Stimulated activated CD4-positive, alpha-beta T cell treated with anti-CD3 and anti-CD28 coated beads, Interleukin-4, amount 100 ng/mL, for 24 hours (primary cell): Measurements from ENCODE around the gene NAPA.

Experiments used
- DNase-seq: peaks from one replicate; pipeline ENCODE4 v3.0.0-alpha.2; 2020

Gene NAPA

DNA sequence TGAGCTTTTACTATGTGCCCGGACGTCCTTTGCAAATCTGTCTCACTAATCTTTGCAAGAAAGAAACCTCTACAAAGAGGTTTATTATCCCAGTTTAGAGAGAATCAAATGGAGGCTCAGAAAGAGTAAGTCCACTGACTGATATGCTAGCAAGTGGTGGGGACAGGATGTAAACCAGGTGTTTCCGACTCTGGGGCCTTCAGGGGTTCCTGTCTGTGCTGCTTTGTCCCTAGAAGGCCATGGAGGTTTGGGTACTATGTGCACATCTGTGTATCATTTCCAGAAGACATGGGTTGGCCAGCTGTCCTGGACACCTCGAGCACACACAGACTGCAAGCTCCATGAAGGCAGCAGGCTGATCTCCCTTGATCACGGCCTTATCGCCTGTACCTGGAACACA is 29.7 kb downstream of the NAPA start:
- DNase-seq: no peak

- DNase-seq: peak; percentile 90
Observed at GRCh38 chr19:47483800-47484690, 30.8 kb downstream of the NAPA start, which contains the start of gene KPTN. Gene KPTN, minus strand, starts transcription at chr19:47484219. Its CDS starts 59 bp downstream, at chr19:47484160.

DNA sequence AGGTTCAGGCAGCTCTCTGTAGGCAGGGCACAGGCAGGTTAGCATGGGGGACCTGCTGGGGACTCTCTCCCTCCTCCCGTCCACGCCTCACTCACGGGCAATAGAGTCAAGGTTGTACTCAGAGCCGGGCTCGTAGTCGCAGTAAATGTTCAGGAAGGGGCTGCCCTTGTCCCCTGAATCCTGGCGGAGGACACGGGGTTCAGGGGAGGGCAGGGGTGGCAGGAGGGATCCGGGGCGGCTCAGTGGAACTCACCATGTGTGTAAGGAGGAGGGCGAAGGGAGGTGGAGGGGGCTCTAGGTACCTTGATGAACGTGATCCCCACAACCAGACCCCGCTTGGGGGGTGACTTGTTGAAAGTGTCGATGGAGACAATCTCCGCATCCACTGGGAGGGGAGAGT is 31.7 kb downstream of the NAPA start:
- no peak for DNase-seq

- no peak for DNase-seq
Observed at GRCh38 chr19:47481460-47482052, 33.3 kb downstream of the NAPA start.

GRCh38 chr19:47480658-47481057 is 34.2 kb downstream of the NAPA start:
- no peak for DNase-seq

DNA sequence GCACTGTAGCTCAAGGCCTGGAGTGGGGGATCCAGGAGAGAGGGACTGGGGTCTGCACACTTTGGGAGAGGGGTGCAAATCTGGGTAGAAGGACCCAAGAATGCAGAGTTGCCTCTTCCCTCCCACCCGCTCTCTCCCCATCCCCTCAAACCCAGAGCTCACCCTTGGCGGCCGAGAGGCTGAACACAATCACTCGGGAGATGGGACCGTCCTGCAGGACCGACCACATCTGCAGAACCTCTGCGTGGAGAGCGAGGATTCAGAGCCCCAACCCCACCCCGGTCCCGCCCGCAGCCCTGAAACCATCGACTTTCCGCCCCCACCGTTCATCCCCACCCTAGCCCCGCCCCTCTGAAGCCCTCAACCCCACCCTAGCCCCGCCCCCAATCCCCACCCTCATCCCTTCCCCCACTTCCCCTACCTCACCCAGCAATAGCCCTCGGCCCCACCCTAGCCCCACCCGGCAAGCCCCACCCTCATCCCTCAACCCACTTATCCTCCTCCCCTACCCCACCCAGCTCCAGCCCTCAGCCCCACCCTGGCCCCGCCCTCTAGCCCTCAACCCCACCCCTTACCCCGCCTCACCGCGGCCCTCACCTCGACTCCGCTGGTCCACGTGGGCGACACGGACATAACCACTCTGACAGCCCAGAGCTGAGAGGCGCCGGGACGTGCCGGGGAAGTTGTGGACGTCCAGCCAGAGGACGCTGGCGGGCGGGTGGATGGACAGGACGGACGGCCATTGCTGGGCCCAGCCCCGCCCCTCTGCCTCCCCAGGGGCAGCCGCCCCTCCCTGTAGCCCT is 35.0 kb downstream of the NAPA start:
- no peak for DNase-seq

GRCh38 chr19:47476438-47476972 is 38.4 kb downstream of the NAPA start:
- no peak for DNase-seq

GRCh38 chr19:47475465-47475864 is 39.4 kb downstream of the NAPA start:
- DNase-seq: no peak

GRCh38 chr19:47473336-47473735 is 41.5 kb downstream of the NAPA start:
- DNase-seq: no peak

DNA sequence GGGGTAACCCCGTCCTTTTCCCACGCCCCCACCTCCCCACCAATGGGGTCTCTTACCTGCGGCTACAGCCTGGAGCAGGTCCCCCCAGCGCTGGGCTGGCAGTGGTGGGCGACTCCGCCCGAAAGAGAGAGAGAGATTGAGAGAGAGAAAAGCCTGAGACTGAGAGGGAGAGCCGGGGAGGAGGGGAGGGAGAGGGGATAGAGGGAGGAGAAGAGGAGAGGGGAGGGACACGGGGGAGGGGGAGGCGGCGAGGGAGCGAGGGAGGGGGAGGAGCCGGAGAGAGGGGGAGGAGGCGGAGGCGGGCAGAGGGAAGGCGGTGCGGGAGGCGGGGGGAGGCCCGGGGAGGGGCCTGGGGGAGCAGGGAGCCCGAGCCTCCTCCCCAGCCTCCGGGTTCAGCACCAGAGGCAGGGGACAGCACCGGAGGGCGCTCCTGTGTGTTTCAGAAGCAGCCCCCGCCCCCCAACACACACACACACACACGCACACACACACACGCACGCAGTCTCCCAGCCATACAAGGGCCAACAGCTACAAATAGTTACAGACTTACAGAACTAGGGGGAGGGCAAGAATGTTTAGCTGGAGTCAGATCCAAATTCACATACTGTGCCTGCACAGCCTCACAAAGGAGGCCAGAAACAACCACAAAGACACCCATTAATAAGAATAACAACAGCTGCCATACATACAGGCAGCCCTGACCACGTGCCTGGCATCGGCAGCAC is 43.0 kb downstream of the NAPA start, which contains the start of gene SLC8A2:
Gene SLC8A2, minus strand, starts transcription at position 161 of the 725 bp plus-strand sequence. CDS start 5,490 bp downstream, outside the sequence.
- DNase-seq: peak; percentile 61

- no peak for DNase-seq
Observed at GRCh38 chr19:47471381-47471732, 43.5 kb downstream of the NAPA start.

DNA sequence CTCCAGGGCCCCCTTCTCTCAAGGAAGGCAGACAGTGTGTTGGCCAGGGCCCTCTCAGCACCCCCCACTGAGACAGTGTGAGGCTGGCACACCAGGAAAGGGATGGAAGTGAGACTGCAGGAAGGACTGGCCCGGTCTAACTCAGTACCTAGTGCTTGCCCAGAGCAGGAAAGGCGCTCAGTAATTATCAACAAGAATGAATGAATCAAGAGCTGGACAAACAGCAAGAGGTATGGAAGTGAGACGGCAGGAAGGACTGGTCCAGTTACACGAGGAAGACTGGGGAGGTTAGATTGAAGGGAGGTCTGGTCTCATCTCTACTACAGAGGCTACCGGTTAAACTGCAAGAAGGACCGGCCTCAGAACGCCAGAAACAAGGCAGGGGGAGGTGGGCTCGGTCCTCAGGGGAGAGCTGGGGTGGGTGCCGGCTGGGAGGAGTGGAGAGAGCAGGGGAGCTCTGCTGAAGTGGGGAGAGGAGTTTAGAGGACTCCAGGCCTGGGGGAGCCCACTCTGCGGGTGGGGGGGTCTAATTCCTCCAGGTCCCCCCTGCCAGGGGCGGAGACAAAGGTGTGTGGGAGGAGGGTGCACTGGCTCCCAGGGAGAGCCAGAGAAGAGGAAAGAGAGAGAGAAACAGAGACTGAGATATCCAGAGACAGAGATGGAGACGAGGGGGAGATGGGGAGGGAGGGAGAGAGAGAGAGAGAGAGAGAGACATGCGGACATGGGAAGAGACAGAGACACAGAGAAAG is 44.2 kb downstream of the NAPA start:
- DNase-seq: no peak

DNA sequence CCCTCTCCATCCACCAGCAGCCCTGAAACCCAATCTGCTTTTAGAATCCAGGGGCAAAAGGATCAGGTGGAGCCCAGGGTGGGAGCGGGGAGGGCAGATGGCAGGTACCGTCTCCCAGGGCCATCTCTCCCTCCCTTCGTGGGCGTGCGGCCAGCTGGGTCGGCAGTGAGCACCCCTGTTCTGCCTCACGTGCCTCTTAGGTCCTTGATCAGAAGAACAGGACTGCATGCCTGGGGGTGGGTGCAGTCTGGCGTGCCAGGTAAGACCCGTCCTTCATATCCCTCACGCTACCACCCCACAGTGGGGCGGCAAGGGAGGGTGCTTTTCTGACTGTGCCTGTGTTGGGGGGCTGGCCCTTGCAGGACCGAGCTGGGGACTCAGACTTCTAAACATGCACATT is 45.1 kb downstream of the NAPA start:
- DNase-seq: no peak

GRCh38 chr19:47469363-47469700 is 45.5 kb downstream of the NAPA start:
- DNase-seq: no peak

GRCh38 chr19:47467914-47468313 is 46.9 kb downstream of the NAPA start:
- no peak for DNase-seq

GRCh38 chr19:47465957-47466356 is 48.9 kb downstream of the NAPA start:
- no peak for DNase-seq

- DNase-seq: no peak
Observed at GRCh38 chr19:47464675-47465419, 50.0 kb downstream of the NAPA start.

- DNase-seq: no peak
Observed at GRCh38 chr19:47461876-47462275, 53.0 kb downstream of the NAPA start.

DNA sequence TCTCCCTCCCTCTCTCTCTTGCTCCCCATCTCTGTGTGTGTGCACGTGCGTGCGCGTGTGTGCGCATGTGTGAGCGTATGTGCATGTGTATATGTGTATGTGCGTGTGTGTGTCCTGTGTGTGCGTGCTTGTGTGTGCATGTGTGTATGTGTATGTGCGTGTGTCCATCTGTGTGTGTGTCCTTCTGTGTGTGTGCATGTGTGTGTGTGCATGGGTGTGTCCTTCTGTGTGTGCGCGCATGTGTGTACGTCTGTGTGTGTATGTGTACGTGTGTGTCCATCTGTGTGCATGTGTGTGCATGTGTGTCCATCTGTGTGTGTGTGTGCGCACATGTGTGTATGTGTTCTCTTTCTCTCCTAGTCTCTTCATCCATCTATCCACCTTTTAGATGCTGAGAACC is 55.4 kb downstream of the NAPA start:
- no peak for DNase-seq

GRCh38 chr19:47458672-47459071 is 56.2 kb downstream of the NAPA start:
- DNase-seq: no peak
